Measurements from ENCODE around the gene REPS2. TPM values are rescaled to one million over a fixed set of nuclear protein-coding genes. Genes with fewer than 3 reads are reported as not detected.

Gene REPS2
- total and polyA plus RNA-seq, 4 experiments from 2014 or later: 0.09 to 1.4 (median 0.61) TPM

Other genes starting within 250 kb of the REPS2 start
- 1 to 10 TPM; 6.4 to 7.2 TPM for gene CTPS2, start 234.0 kb upstream of the REPS2 start, total RNA-seq
- 1 to 10 TPM; 3.8 to 4.7 TPM for gene CTPS2, start 234.0 kb upstream of the REPS2 start, polyA plus RNA-seq
- 10 to 100 TPM; 13.9 to 15.4 TPM for gene SYAP1, start 227.0 kb upstream of the REPS2 start, total RNA-seq
- 10 to 100 TPM; 14.5 TPM for gene SYAP1, start 227.0 kb upstream of the REPS2 start, polyA plus RNA-seq
- gene TXLNG, start 160.2 kb upstream of the REPS2 start, total RNA-seq: 10 to 100 TPM; 17.8 to 19.8 TPM
- 10 to 100 TPM in 1 of 2 donors, 1 to 10 TPM in 1; 9.4 to 20.2 TPM for gene TXLNG, start 160.2 kb upstream of the REPS2 start, polyA plus RNA-seq
- gene RBBP7, start 76.3 kb upstream of the REPS2 start, total RNA-seq: 10 to 100 TPM; 90.5 to 97.4 TPM
- 100 to 1,000 TPM; 126 to 172 TPM for gene RBBP7, start 76.3 kb upstream of the REPS2 start, polyA plus RNA-seq